K562 (cell line): Measurements from ENCODE around the gene SPINT1. TPM values are rescaled to one million over a fixed set of nuclear protein-coding genes. Genes with fewer than 3 reads are reported as not detected.

Experiments
- ATAC-seq: fragments of 200-7000 bp; cut with Tn5 transposase; 3 replicates; pipeline ENCODE4 v1.9.1; 2020; ENCODE audit warnings: moderate library complexity
- BruUV-seq: library from RNA; stranded (reverse); fragments of 400-500 nt; replicated peaks from 2 replicates; lab custom pipeline; 2021; lab: Mats Ljungman, UMichigan
- CTCF ChIA-PET: fragments of 300-600 bp; formaldehyde crosslinking; extraction: SDS; loops from one replicate; lab custom pipeline; 2021; ENCODE audit warnings: low intra/inter-chr PET ratio; lab: Yijun Ruan, JAX
- POLR2A ChIA-PET: fragments of 300-600, 350-650 bp; sonication (Branson Sonifier 250); formaldehyde crosslinking; extraction: SDS; loops from one replicate; lab custom pipeline; 2021; ENCODE audit warnings: antibody characterized with exemption, inconsistent platforms; lab: Yijun Ruan, JAX
- DNase-seq, 4 experiments: peaks; one replicate each; pipeline versions ENCODE4 v3.0.0 to v3.0.0-alpha.2; 2011 to 2018; ENCODE audit warnings: low spot score in 3 of 4, mixed read lengths in 3 of 4; ENCODE audit errors: extremely low read depth in 1 of 4
- FAIRE-seq: peaks from 2 replicates; lab custom pipeline; 2011; peaks lifted over from hg19 to GRCh38; lab: Jason Lieb, UNC
- H2AFZ ChIP-seq: 2 replicates; pipeline ENCODE4 v1.6.0; 2011; ENCODE audit warnings: low read depth, low read length, control low read depth, inconsistent platforms
- H3K27ac ChIP-seq: fragments of 200-600 bp; 3 replicates; pipeline ENCODE4 v1.8.0; 2011; ENCODE audit warnings: low read depth, mild to moderate bottlenecking, control low read depth, inconsistent platforms, low read length, moderate library complexity, mixed read lengths; ENCODE audit errors: extremely low read depth
- H3K27me3 ChIP-seq, 2 experiments: fragments of 300-600 bp in 1 of 2; 2 replicates in 1 of 2; 3 replicates in 1 of 2; pipeline versions ENCODE4 v1.6.0 to v1.8.0; 2011; ENCODE audit warnings: inconsistent platforms in 2 of 2, low read length in 2 of 2, mild to moderate bottlenecking in 1 of 2, mixed read lengths in 1 of 2, moderate library complexity in 1 of 2; ENCODE audit not compliant: control insufficient read depth in 2 of 2, insufficient read depth in 2 of 2
- H3K36me3 ChIP-seq: fragments of 300-600 bp; 3 replicates; pipeline ENCODE4 v1.8.0; 2011; ENCODE audit warnings: mild to moderate bottlenecking, low read length, inconsistent platforms; ENCODE audit not compliant: control insufficient read depth, insufficient read depth
- H3K4me1 ChIP-seq, 2 experiments: fragments of 200-600 bp in 1 of 2; replicated peaks in 1 of 2; 2 replicates in 1 of 2; 3 replicates in 1 of 2; pipeline versions ENCODE4 v1.5.1 to v1.8.0; 2011; ENCODE audit warnings: inconsistent platforms in 2 of 2, low read length in 2 of 2, mild to moderate bottlenecking in 1 of 2, mixed read lengths in 1 of 2, moderate library complexity in 1 of 2; ENCODE audit not compliant: control insufficient read depth in 2 of 2, insufficient read depth in 2 of 2
- H3K4me2 ChIP-seq: 2 replicates; pipeline ENCODE4 v1.6.1; 2011; ENCODE audit warnings: low read length, control low read depth, inconsistent platforms, mixed read lengths; ENCODE audit not compliant: insufficient read depth
- H3K4me3 ChIP-seq: fragments of 200-600 bp; sonication (generic), shearing (Covaris generic); 2 replicates; pipeline ENCODE4 v1.5.1; 2016; ENCODE audit warnings: control low read depth, inconsistent platforms
- H3K79me2 ChIP-seq: fragments of 200-600 bp; 3 replicates; pipeline ENCODE4 v1.8.0; 2011; ENCODE audit warnings: low read length, inconsistent platforms; ENCODE audit not compliant: control insufficient read depth, insufficient read depth
- H3K9ac ChIP-seq, 2 experiments: 2 replicates each; pipeline versions ENCODE4 v1.6.0 to v1.6.1; 2011; ENCODE audit warnings: low read depth in 2 of 2, low read length in 2 of 2, control low read depth in 1 of 2, inconsistent platforms in 1 of 2, mild to moderate bottlenecking in 1 of 2, mixed read lengths in 1 of 2; ENCODE audit not compliant: insufficient read depth in 1 of 2
- H3K9me1 ChIP-seq: one replicate; pipeline ENCODE4 v1.6.0; 2011; ENCODE audit warnings: inconsistent platforms, mild to moderate bottlenecking, low read length, moderate library complexity; ENCODE audit not compliant: control insufficient read depth, insufficient read depth
- H3K9me3 ChIP-seq: replicated peaks from 2 replicates; pipeline ENCODE4 v1.5.1; 2011; ENCODE audit warnings: low read depth, low read length, inconsistent platforms; ENCODE audit not compliant: control insufficient read depth, insufficient read depth
- H4K20me1 ChIP-seq: replicated peaks from 2 replicates; pipeline ENCODE4 v1.6.1; 2011; ENCODE audit warnings: low read length, inconsistent platforms, mixed read lengths; ENCODE audit not compliant: control insufficient read depth, insufficient read depth
- EZH2 ChIP-seq: IDR thresholded peaks from 2 replicates; pipeline ENCODE4 v1.6.1; 2012; ENCODE audit warnings: low read depth, mild to moderate bottlenecking, inconsistent platforms, low read length, borderline replicate concordance
- REST ChIP-seq, 2 experiments: fragments of 450-650 bp; formaldehyde crosslinking in 1 of 2; IDR thresholded peaks; 2 replicates each; pipeline versions ENCODE4 v1.4.0 to v1.6.1; 2014 to 2020; ENCODE audit warnings: mild to moderate bottlenecking in 2 of 2, borderline replicate concordance in 1 of 2, low read depth in 1 of 2
- ZBTB43 ChIP-seq: sonication (generic); formaldehyde crosslinking; IDR thresholded peaks from 2 replicates; pipeline ENCODE4 v1.8.0; 2023; ENCODE audit warnings: mild to moderate bottlenecking, missing genetic modification reagents
- WGBS: fragments of 100-300 bp; shearing (Covaris generic); methylation state at CpG from one replicate; pipeline ENCODE4 v1.1.6; 2016; ENCODE audit warnings: low coverage, mixed read lengths; ENCODE audit not compliant: insufficient coverage; ENCODE audit errors: missing lambda C conversion rate; 5-methylcytosine and 5-hydroxymethylcytosine counted together
- in situ Hi-C: fragments of 300-500 bp; cut with MboI; formaldehyde crosslinking; loops from 4 replicates; pipeline ENCODE4 v1.15.0; 2018; ENCODE audit warnings: inconsistent platforms, mixed read lengths
- intact Hi-C: fragments of 100-400 bp; cut with micrococcal nuclease; formaldehyde crosslinking; loops from 2 replicates; pipeline ENCODE4 v1.14.2; 2022
- polyA plus RNA-seq, 8 experiments: library from polyadenylated mRNA; depleted of rRNA in 4 of 8; stranded (reverse) in 5 of 8; unstranded in 3 of 8; fragments of >200 nt; fragmentation: Nextera tagmentation in 2 of 8; fragmentation: Illumina TruSeq in 1 of 8; extraction: Ambion mirVana in 2 of 8; extraction: Trizol in 1 of 8; gene quantifications; 2 replicates each; pipeline versions ENCODE4 v1.2.1 to v1.2.3, GENCODE V29; 2011 to 2014; ENCODE audit warnings: inconsistent platforms in 1 of 8, missing spikeins in 1 of 8
- total RNA-seq, 7 experiments: library from RNA; depleted of rRNA in 6 of 7; stranded (reverse); fragments of >200 nt in 6 of 7; fragmentation: Illumina TruSeq in 2 of 7; extraction: Trizol in 2 of 7; gene quantifications; 2 replicates each; pipeline versions ENCODE4 v1.2.1 to v1.2.3, GENCODE V29; 2011 to 2021; ENCODE audit warnings: low replicate concordance in 1 of 7

Gene SPINT1
- total and polyA plus RNA-seq, 9 of the 15 experiments (the other 6 are each of a cell fraction or from before 2014, with no cell fraction given) = 0.78 to 4.5 (median 1.5) TPM

GRCh38 chr15:40838756-40839155, 5.1 kb upstream of the SPINT1 start:
- ChIA-PET POLR2A (interaction anchor here (0.7 to 2.3 kb wide), 2 partner anchors 9 to 73 kb away, joined by 3 to 7 read pairs; no protein-coding TSS in a partner anchor), CTCF (no interaction called here)
- Histone ChIP-seq H3K4me3 (no peak overlapping the region), H4K20me1 (no peaks in the 10 kb centered on the region), H3K9me3 (no peaks in the 10 kb centered on the region), H2AFZ (peak overlapping the region; percentile 69), H3K9me1 (no peaks in the 10 kb centered on the region), H3K9ac (no peak overlapping the region), H3K4me1 (peaks cover 0 to 6% of the 10 kb centered on the region in 2 experiments; a peak in 3 of 5 replicates), H3K27me3 (no peaks in the 10 kb centered on the region), H3K36me3 (no peaks in the 10 kb centered on the region), H3K4me2 (no peak overlapping the region), H3K27ac (no peak overlapping the region), H3K79me2 (no peaks in the 10 kb centered on the region)
- intact Hi-C loops = no loop called here
- FAIRE-seq (peak; percentile 32), ATAC-seq (no peak), DNase-seq (no peak)
- TF ChIP-seq EZH2 (no peak), REST (IDR thresholded peaks at IDR 0.05; ENCODE audit: borderline replicate concordance) (peak; percentile 62), REST (CRISPR knock-in tag; IDR thresholded peaks at IDR 0.05; ENCODE audit: low read depth) (no peak), ZBTB43 (no peak)
- in situ Hi-C loops = no loop called here
- 30% methylated on average over 5 of the region's 5 CpGs for WGBS
- BruUV-seq = no TSS peak
